GM23248 (cell line): ENCODE measurements around the gene KIF24. TPM values are rescaled to one million over a fixed set of nuclear protein-coding genes. Genes with fewer than 3 reads are reported as not detected.

Source experiments
- DNase-seq: peaks from one replicate; pipeline ENCODE4 v3.0.0-alpha.2; 2015
- H2AFZ ChIP-seq: fragments of 200-600 bp; sonication (generic); 2 replicates; pipeline ENCODE4 v1.6.1; 2016; ENCODE audit warnings: antibody characterized with exemption
- H3F3A ChIP-seq: fragments of 200-600 bp; sonication (generic); 2 replicates; pipeline ENCODE4 v1.6.1; 2016; ENCODE audit warnings: mild to moderate bottlenecking, antibody characterized with exemption, mixed run types; ENCODE audit not compliant: insufficient read depth
- H3K27ac ChIP-seq: fragments of 200-600 bp; sonication (generic); 2 replicates; pipeline ENCODE4 v1.5.1; 2016; ENCODE audit warnings: mild to moderate bottlenecking
- H3K27me3 ChIP-seq: fragments of 200-600 bp; sonication (generic); replicated peaks from 2 replicates; pipeline ENCODE4 v1.6.1; 2016; ENCODE audit warnings: mild to moderate bottlenecking; ENCODE audit not compliant: insufficient read depth
- H3K36me3 ChIP-seq: fragments of 200-600 bp; sonication (generic); 2 replicates; pipeline ENCODE4 v1.6.1; 2016; ENCODE audit warnings: low read depth, mild to moderate bottlenecking
- H3K4me1 ChIP-seq: fragments of 200-600 bp; sonication (generic); 2 replicates; pipeline ENCODE4 v1.6.1; 2016; ENCODE audit warnings: mild to moderate bottlenecking; ENCODE audit not compliant: insufficient read depth
- H3K4me2 ChIP-seq: fragments of 200-600 bp; sonication (generic); one replicate; pipeline ENCODE4 v1.6.1; 2016; ENCODE audit warnings: mild to moderate bottlenecking; ENCODE audit not compliant: unreplicated experiment
- H3K4me3 ChIP-seq: fragments of 200-600 bp; sonication (generic); 2 replicates; pipeline ENCODE4 v1.5.1; 2016; ENCODE audit warnings: mild to moderate bottlenecking
- H3K79me2 ChIP-seq: fragments of 200-600 bp; sonication (generic); 2 replicates; pipeline ENCODE4 v1.6.1; 2016; ENCODE audit warnings: mild to moderate bottlenecking; ENCODE audit not compliant: insufficient read depth
- H3K9ac ChIP-seq: fragments of 200-600 bp; sonication (generic); 2 replicates; pipeline ENCODE4 v1.6.1; 2016; ENCODE audit warnings: mild to moderate bottlenecking
- H3K9me2 ChIP-seq: fragments of 200-600 bp; sonication (generic); 2 replicates; pipeline ENCODE4 v1.6.1; 2016; ENCODE audit warnings: mixed run types, mild to moderate bottlenecking, moderate library complexity; ENCODE audit not compliant: insufficient read depth
- H3K9me3 ChIP-seq: fragments of 200-600 bp; sonication (generic); one replicate; pipeline ENCODE4 v1.6.1; 2017; ENCODE audit warnings: low read depth
- H4K20me1 ChIP-seq: fragments of 200-600 bp; sonication (generic); 2 replicates; pipeline ENCODE4 v1.6.0; 2016; ENCODE audit not compliant: insufficient read depth
- EZH2 ChIP-seq: fragments of 200-600 bp; sonication (generic); IDR thresholded peaks from 2 replicates; pipeline ENCODE4 v1.6.1; 2018; ENCODE audit warnings: antibody characterized with exemption, mild to moderate bottlenecking; ENCODE audit not compliant: insufficient read depth, poor library complexity, severe bottlenecking
- EZH2phosphoT487 ChIP-seq: fragments of 200-600 bp; sonication (generic); IDR thresholded peaks from 2 replicates; pipeline ENCODE4 v1.6.1; 2018; ENCODE audit warnings: antibody characterized with exemption, moderate library complexity, mild to moderate bottlenecking, low read depth; ENCODE audit not compliant: insufficient read depth
- WGBS, 2 experiments: methylation state at CpG; one replicate each; pipeline ENCODE4 v1.1.6; 2015 to 2017; ENCODE audit warnings: low lambda C conversion rate in 2 of 2, low coverage in 1 of 2; ENCODE audit errors: missing lambda C conversion rate in 2 of 2; 5-methylcytosine and 5-hydroxymethylcytosine counted together
- in situ Hi-C: fragments of 300-500 bp; cut with MboI; formaldehyde crosslinking; loops from 2 replicates; pipeline ENCODE4 v1.15.0; 2020
- polyA plus RNA-seq: library from polyadenylated mRNA; unstranded; fragments of >200 nt; fragmentation: Nextera tagmentation; extraction: Ambion mirVana; gene quantifications from 2 replicates; pipeline ENCODE4 v1.2.1, GENCODE V29; 2016
- total RNA-seq: library from RNA; depleted of rRNA; stranded (reverse); fragments of >200 nt; shearing (Covaris generic); gene quantifications from 2 replicates; pipeline ENCODE4 v1.2.3, GENCODE V29; 2014

KIF24 gene
- total and polyA plus RNA-seq, 2 experiments from 2014 or later, result 0.95 to 1.6 TPM

GRCh38 chr9:34349324-34349723 is 20.3 kb upstream of the KIF24 start:
- no peak for DNase-seq
- Histone ChIP-seq H3K4me3 (no peak overlapping the region), H3K9me2 (no peaks in the 10 kb centered on the region), H3K9me3 (no peaks in the 10 kb centered on the region), H3F3A (no peaks in the 10 kb centered on the region), H3K9ac (no peak overlapping the region), H3K36me3 (no peaks in the 10 kb centered on the region), H3K27me3 (no peaks in the 10 kb centered on the region), H3K27ac (no peak overlapping the region), H3K79me2 (no peaks in the 10 kb centered on the region), H2AFZ (no peak overlapping the region), H4K20me1 (no peaks in the 10 kb centered on the region), H3K4me1 (no peaks in the 10 kb centered on the region), H3K4me2 (no peak overlapping the region)
- TF ChIP-seq EZH2phosphoT487 (no peak), EZH2 (no peak)
- 96 to 100% methylated on average over 3 of the region's 3 CpGs for WGBS, 2 experiments
- in situ Hi-C loops, result no loop called here

GRCh38 chr9:34347800-34348158 is 18.7 kb upstream of the KIF24 start:
- in situ Hi-C loops, result no loop called here

GRCh38 chr9:34346873-34347799 is 18.1 kb upstream of the KIF24 start:
- H3K27ac ChIP-seq, result no peak overlapping the region
- H3K79me2 ChIP-seq, result no peaks in the 10 kb centered on the region
- H4K20me1 ChIP-seq, result no peaks in the 10 kb centered on the region
- H2AFZ ChIP-seq, result no peak overlapping the region
- no peak overlapping the region for H3K4me3 ChIP-seq
- H3K4me2 ChIP-seq, result no peak overlapping the region
- no peaks in the 10 kb centered on the region for H3K4me1 ChIP-seq
- no peak overlapping the region for H3K9ac ChIP-seq
- DNase-seq, result no peak
- H3K9me3 ChIP-seq, result no peaks in the 10 kb centered on the region
- TF ChIP-seq EZH2, result no peak
- TF ChIP-seq EZH2phosphoT487, result no peak
- H3K36me3 ChIP-seq, result no peaks in the 10 kb centered on the region; the same call in 1 of the 2 replicates
- H3K9me2 ChIP-seq, result no peaks in the 10 kb centered on the region
- WGBS, 2 experiments, result 82 to 87% methylated on average over 15 of the region's 15 CpGs
- in situ Hi-C loops, result no loop called here
- H3K27me3 ChIP-seq, result no peaks in the 10 kb centered on the region
- H3F3A ChIP-seq, result no peaks in the 10 kb centered on the region

More at GRCh38 chr9:34347800-34348158, 18.7 kb upstream of the KIF24 start:
- DNase-seq, result no peak
- no peaks in the 10 kb centered on the region for H3F3A ChIP-seq
- no peaks in the 10 kb centered on the region; the same call in 1 of the 2 replicates for H3K36me3 ChIP-seq
- no peaks in the 10 kb centered on the region for H3K4me1 ChIP-seq
- H4K20me1 ChIP-seq, result no peaks in the 10 kb centered on the region
- H3K9ac ChIP-seq, result no peak overlapping the region
- TF ChIP-seq EZH2 (no peak), EZH2phosphoT487 (no peak)
- H3K79me2 ChIP-seq, result no peaks in the 10 kb centered on the region
- H3K4me2 ChIP-seq, result no peak overlapping the region
- H3K27me3 ChIP-seq, result no peaks in the 10 kb centered on the region
- no peaks in the 10 kb centered on the region for H3K9me3 ChIP-seq
- no peaks in the 10 kb centered on the region for H3K9me2 ChIP-seq
- no peak overlapping the region for H2AFZ ChIP-seq
- no peak overlapping the region for H3K4me3 ChIP-seq
- H3K27ac ChIP-seq, result no peak overlapping the region

- no peak overlapping the region for H3K4me3 ChIP-seq
- H3K9me2 ChIP-seq, result no peaks in the 10 kb centered on the region
- WGBS, 2 experiments, result 73 to 93% methylated on average over 1 of the region's 1 CpG
- TF ChIP-seq EZH2, result no peak
- no peak for TF ChIP-seq EZH2phosphoT487
- H3K27me3 ChIP-seq, result no peaks in the 10 kb centered on the region
- no peaks in the 10 kb centered on the region for H3F3A ChIP-seq
- H3K9me3 ChIP-seq, result no peaks in the 10 kb centered on the region
- H3K27ac ChIP-seq, result no peak overlapping the region
- no peak overlapping the region for H3K4me2 ChIP-seq
- no peak for DNase-seq
- no peaks in the 10 kb centered on the region for H3K4me1 ChIP-seq
- in situ Hi-C loops, result loop anchor here (5.0 kb wide), 1 partner anchor 34 kb away; the partner anchor contains the start of gene MYORG
- H4K20me1 ChIP-seq, result no peaks in the 10 kb centered on the region
- H3K9ac ChIP-seq, result no peak overlapping the region
- no peaks in the 10 kb centered on the region for H3K79me2 ChIP-seq
- H3K36me3 ChIP-seq, result peaks cover 9% of the 10 kb centered on the region; the same call in 1 of the 2 replicates
- H2AFZ ChIP-seq, result no peak overlapping the region
These were observed 14.5 kb upstream of the KIF24 start for GRCh38 chr9:34343605-34344004.
